Bronchial epithelial cell (primary cell): ENCODE measurements around the gene VAX1. TPM values are rescaled to one million over a fixed set of nuclear protein-coding genes. Genes with fewer than 3 reads are reported as not detected.

Experiments
- DNase-seq: peaks from one replicate; pipeline ENCODE4 v3.0.0-alpha.2; 2010; ENCODE audit warnings: low read depth
- FAIRE-seq: peaks from 2 replicates; lab custom pipeline; 2011; peaks lifted over from hg19 to GRCh38; lab: Jason Lieb, UNC
- H3K27me3 ChIP-seq: 2 replicates; pipeline ENCODE4 v1.5.1; 2011; ENCODE audit warnings: low read length; ENCODE audit not compliant: control insufficient read depth, insufficient read depth
- H3K36me3 ChIP-seq: 2 replicates; pipeline ENCODE4 v1.5.1; 2011; ENCODE audit warnings: low read length; ENCODE audit not compliant: control insufficient read depth, insufficient read depth
- H3K4me3 ChIP-seq: 2 replicates; pipeline ENCODE4 v1.5.1; 2011; ENCODE audit warnings: mild to moderate bottlenecking, low read depth, low read length, control low read depth
- CTCF ChIP-seq: IDR thresholded peaks from 2 replicates; pipeline ENCODE4 v1.5.1; 2011; ENCODE audit warnings: mild to moderate bottlenecking, moderate library complexity, low read length, control low read depth, inconsistent platforms; ENCODE audit not compliant: insufficient read depth, severe bottlenecking
- total RNA-seq: library from RNA; depleted of rRNA; stranded (reverse); fragments of >200 nt; gene quantifications from 2 replicates; pipeline ENCODE4 v1.2.1, GENCODE V29; 2014

VAX1 gene
- total RNA-seq, 1 donor from 2014 or later, result not detected

- FAIRE-seq (no peak), DNase-seq (no peak)
- TF ChIP-seq CTCF, result no peak
- no peaks in the 10 kb centered on the region for H3K36me3 ChIP-seq
- H3K4me3 ChIP-seq, result no peak overlapping the region
- peaks cover 2% of the 10 kb centered on the region for H3K27me3 ChIP-seq
Measured at GRCh38 chr10:117152668-117153067, 14.6 kb upstream of the VAX1 start.

DNA sequence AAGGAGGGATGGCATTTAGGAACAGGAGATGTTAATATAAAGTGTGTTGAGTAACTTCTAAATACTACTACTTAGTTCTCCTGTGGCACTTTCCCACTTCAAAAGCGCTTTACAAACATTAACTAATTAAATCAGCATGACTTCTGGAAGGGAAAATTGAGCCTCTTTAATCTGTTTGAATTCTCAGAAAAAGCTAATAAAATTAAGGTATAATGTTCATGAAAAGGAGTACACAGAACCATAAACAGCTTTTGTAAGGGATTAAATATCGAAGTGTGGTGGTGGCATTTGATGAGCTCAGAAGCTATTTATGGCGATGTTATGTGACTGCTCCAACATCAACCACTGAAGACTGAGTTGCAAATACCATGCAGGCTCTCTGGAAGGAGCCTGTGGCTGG, 10.2 kb upstream of the VAX1 start:
- no peak for DNase-seq

GRCh38 chr10:117145019-117145418, 6.9 kb upstream of the VAX1 start:
- FAIRE-seq, result no peak
- H3K36me3 ChIP-seq, result no peaks in the 10 kb centered on the region
- DNase-seq, result no peak
- H3K4me3 ChIP-seq, result no peak overlapping the region
- peaks cover 20% of the 10 kb centered on the region for H3K27me3 ChIP-seq
- TF ChIP-seq CTCF, result no peak

More for the DNA sequence above, 10.2 kb upstream of the VAX1 start:
- TF ChIP-seq CTCF, result no peak
- H3K36me3 ChIP-seq, result no peaks in the 10 kb centered on the region
- peaks cover 3% of the 10 kb centered on the region for H3K27me3 ChIP-seq
- no peak for FAIRE-seq
- no peak overlapping the region for H3K4me3 ChIP-seq

DNA sequence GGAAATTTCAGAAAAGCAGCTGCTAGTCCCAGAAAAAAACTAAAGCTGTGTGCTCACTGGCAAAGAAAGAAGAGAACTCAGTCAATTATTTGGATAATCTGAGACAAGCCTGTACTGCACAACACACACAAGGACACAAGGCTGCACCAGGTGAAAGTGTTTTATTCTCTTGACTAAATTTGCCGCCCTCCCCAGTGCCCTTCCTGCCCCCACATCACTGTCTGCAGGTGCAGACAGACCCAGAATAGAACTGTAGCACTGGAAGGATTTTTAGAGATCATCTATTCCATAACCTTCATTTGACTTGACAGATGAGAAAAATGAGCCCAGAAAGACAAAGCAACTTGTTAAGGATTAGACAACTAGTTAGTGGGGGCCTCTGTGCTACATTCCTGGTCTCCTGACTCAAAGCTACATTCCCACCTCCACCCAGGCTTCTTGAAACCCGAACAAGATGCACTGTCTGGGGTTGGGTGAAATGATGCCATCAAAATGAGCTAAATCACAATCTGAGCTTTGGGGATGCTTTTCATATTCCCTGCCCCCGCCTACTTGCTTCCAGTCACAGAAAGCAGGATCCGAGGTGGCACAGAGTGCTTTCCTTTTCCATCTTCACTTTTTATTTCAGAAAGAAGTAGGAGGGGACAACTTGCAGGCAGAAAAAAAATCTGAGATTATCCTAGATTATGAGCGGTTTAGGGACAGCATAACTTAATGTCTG, 5.2 kb upstream of the VAX1 start:
- DNase-seq (no peak), FAIRE-seq (no peak)
- no peaks in the 10 kb centered on the region for H3K36me3 ChIP-seq
- H3K4me3 ChIP-seq, result no peak overlapping the region
- peaks cover 28% of the 10 kb centered on the region for H3K27me3 ChIP-seq
- TF ChIP-seq CTCF, result no peak

GRCh38 chr10:117140525-117140902, 2.4 kb upstream of the VAX1 start:
- FAIRE-seq (no peak), DNase-seq (no peak)
- no peak for TF ChIP-seq CTCF
- Histone ChIP-seq H3K4me3 (no peak overlapping the region), H3K36me3 (no peaks in the 10 kb centered on the region), H3K27me3 (peaks cover 41% of the 10 kb centered on the region)
